ENCODE measurements around the gene NQO1. TPM values are rescaled to one million over a fixed set of nuclear protein-coding genes. Genes with fewer than 3 reads are reported as not detected.
A peak's percentile ranks its signal among the peaks of the same experiment; 100 is the strongest.

The NQO1 gene
- total and polyA plus RNA-seq, 2 of the 13 experiments (the other 11 are each of a cell fraction or from before 2014, with no cell fraction given), result 464 to 1,060 TPM

DNA sequence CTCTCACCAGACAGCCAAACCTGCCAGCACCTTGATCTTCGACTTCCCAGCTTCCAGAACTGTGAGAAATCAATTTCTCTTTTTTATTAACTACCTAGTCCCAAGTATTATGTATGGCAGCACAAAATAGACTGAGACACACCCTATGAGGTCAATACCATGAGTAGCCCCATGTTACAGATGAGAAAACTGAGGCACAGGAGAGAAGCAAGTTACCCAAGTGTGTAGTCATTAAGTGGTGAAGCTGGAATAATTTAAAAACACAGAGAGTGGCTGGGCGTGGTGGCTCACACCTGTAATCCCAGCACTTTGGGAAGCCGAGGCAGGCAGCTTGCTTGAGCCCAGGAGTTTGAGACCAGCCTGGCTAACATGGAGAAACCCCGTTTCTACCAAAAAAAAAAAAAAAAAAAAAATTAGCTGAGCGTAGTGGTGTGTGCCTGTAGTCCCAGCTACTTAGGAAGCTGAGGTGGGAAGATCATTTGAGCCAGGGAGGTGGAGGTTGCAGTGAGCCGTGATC, 4.9 kb downstream of the NQO1 start (continued):
- TF ChIP-seq SKI (IDR thresholded peaks at IDR 0.05; ENCODE audit: partially characterized antibody), result no peak

- Histone ChIP-seq H3K36me3 (replicated peaks in 1 of 2; ENCODE audit: control insufficient read depth in 1 of 2, insufficient read depth in 2 of 2, low read length in 2 of 2) (peaks cover 10 to 31% of the 10 kb centered on the region in 2 experiments), H3K27ac (ENCODE audit: extremely low read length, insufficient read depth, low read length) (peak overlapping the region; percentile 87), H2AFZ (ENCODE audit: low read length) (no peak overlapping the region), H3K27me3 (ENCODE audit: control insufficient read depth in 1 of 2, insufficient read depth in 2 of 2, low read length in 2 of 2) (no peaks in the 10 kb centered on the region), H4K20me1 (ENCODE audit: insufficient read depth, low read length) (no peaks in the 10 kb centered on the region), H3K4me1 (ENCODE audit: insufficient read depth, low read length) (peaks cover 66% of the 10 kb centered on the region), H3K4me2 (ENCODE audit: low read depth, low read length) (no peak overlapping the region; the same call in 1 of the 2 replicates), H3K9me3 (ENCODE audit: low read length) (no peaks in the 10 kb centered on the region), H3K4me3 (replicated peaks in 1 of 3; ENCODE audit: insufficient read depth in 1 of 3, low read depth in 2 of 3, low read length in 3 of 3) (no peak overlapping the region), H3K79me2 (ENCODE audit: insufficient read depth, low read length) (peaks cover 62% of the 10 kb centered on the region), H3K9ac (ENCODE audit: insufficient read depth, low read depth, low read length) (no peak overlapping the region)
- DNase-seq (ENCODE audit: low spot score), result no peak
- in situ Hi-C loops (cut with HindIII; ENCODE audit: extremely low pct_ligation_motif_present, low pct_unique_long_range_greater_than_20kb) (no loop called here), intact Hi-C loops (cut with micrococcal nuclease; ENCODE audit: unreplicated experiment) (no loop called here)
- 94% methylated on average over 10 of the region's 10 CpGs for WGBS (ENCODE audit: low lambda C conversion rate)
- no peak for ATAC-seq
- POLR2A ChIA-PET, result interaction anchor here (4.0 to 10.0 kb wide), 2 partner anchors 18 to 31 kb away, joined by 46 to 211 read pairs; partner anchors contain the start of gene NOB1
- CTCF ChIA-PET (ENCODE audit: low intra/inter-chr PET ratio, low total read pairs), result no interaction called here
- BruUV-seq (replicated peaks), result no TSS peak
- no peak for FAIRE-seq
- 0 out of 2 replicates have a peak, but pooled peaks have one; percentile 27 for TF ChIP-seq HMGXB3 (CRISPR knock-in tag; IDR thresholded peaks at IDR 0.05; ENCODE audit: borderline replicate concordance)
- 0 out of 2 replicates have a peak, but pooled peaks have one; percentile 19 for TF ChIP-seq ZNF121 (CRISPR knock-in tag; IDR thresholded peaks at IDR 0.05)
- 0 out of 2 replicates have a peak, but pooled peaks have one; percentile 10 for TF ChIP-seq ZNF33B (CRISPR knock-in tag; IDR thresholded peaks at IDR 0.05)
- TF ChIP-seq RBM22 (optimal IDR thresholded peaks at IDR 0.05; ENCODE audit: low read length), result peak; percentile 20
- TF ChIP-seq ZNF790 (CRISPR knock-in tag; IDR thresholded peaks at IDR 0.05; ENCODE audit: borderline replicate concordance), result no peak
- TF ChIP-seq NPAS2 (CRISPR knock-in tag; IDR thresholded peaks at IDR 0.05; ENCODE audit: borderline replicate concordance), result peak; percentile 51; the same call in 1 of the 2 replicates
- TF ChIP-seq NR2F6 (IDR thresholded peaks at IDR 0.05), result peak; percentile 42
- no peak for TF ChIP-seq NR2F6 (CRISPR knock-in tag; IDR thresholded peaks at IDR 0.05)
- TF ChIP-seq POLR2G (IDR thresholded peaks at IDR 0.05; ENCODE audit: low read depth, low read length), result 0 out of 2 replicates have a peak, but pooled peaks have one; percentile 33
- no peak for TF ChIP-seq GZF1 (CRISPR knock-in tag; IDR thresholded peaks at IDR 0.05)
- TF ChIP-seq MYC (CRISPR knock-in tag; IDR thresholded peaks at IDR 0.05; ENCODE audit: borderline replicate concordance), result no peak
- no peak for TF ChIP-seq HMGXB4 (CRISPR knock-in tag; IDR thresholded peaks at IDR 0.05; ENCODE audit: borderline replicate concordance in 1 of 2, low read depth in 1 of 2)
- TF ChIP-seq SP1 (IDR thresholded peaks at IDR 0.05), result no peak
- no peak for TF ChIP-seq SP1 (CRISPR knock-in tag; IDR thresholded peaks at IDR 0.05)
- TF ChIP-seq SAFB2 (CRISPR knock-in tag; IDR thresholded peaks at IDR 0.05; ENCODE audit: borderline replicate concordance, low read depth), result no peak
- TF ChIP-seq ZNF605 (CRISPR knock-in tag; IDR thresholded peaks at IDR 0.05), result 0 out of 2 replicates have a peak, but pooled peaks have one; percentile 45
- no peak for TF ChIP-seq MIER2 (CRISPR knock-in tag; IDR thresholded peaks at IDR 0.05)
Measured at GRCh38 chr16:69720822-69721430, 5.4 kb downstream of the NQO1 start.

Data from HepG2 (cell line).